RPMI7951 (cell line): Measurements from ENCODE around the gene LRRC27. TPM values are rescaled to one million over a fixed set of nuclear protein-coding genes. Genes with fewer than 3 reads are reported as not detected.

Experiments
- DNase-seq: peaks from one replicate; pipeline ENCODE4 v3.0.0-alpha.2; 2012; ENCODE audit warnings: low read depth
- total RNA-seq: library from RNA; depleted of rRNA; stranded (reverse); fragments of >200 nt; shearing (Covaris generic); gene quantifications from 2 replicates; pipeline ENCODE4 v1.2.3, GENCODE V29; 2014

The LRRC27 gene
- total RNA-seq, 1 experiment from 2014 or later, result 4.3 TPM

GRCh38 chr10:132402781-132403241 lies 70.8 kb downstream of the LRRC27 start:
- DNase-seq, result no peak

- no peak for DNase-seq
These were observed 71.6 kb downstream of the LRRC27 start for GRCh38 chr10:132403511-132404168.

GRCh38 chr10:132404169-132404880 lies 72.3 kb downstream of the LRRC27 start:
- DNase-seq, result no peak

- DNase-seq, result no peak
These were observed 73.0 kb downstream of the LRRC27 start for GRCh38 chr10:132404911-132405462.

GRCh38 chr10:132405463-132405991 lies 73.5 kb downstream of the LRRC27 start:
- DNase-seq, result no peak

GRCh38 chr10:132406181-132406580 lies 74.2 kb downstream of the LRRC27 start:
- DNase-seq, result no peak

GRCh38 chr10:132406750-132407149 lies 74.8 kb downstream of the LRRC27 start:
- DNase-seq, result no peak

- no peak for DNase-seq
These were observed 75.3 kb downstream of the LRRC27 start for GRCh38 chr10:132407243-132407746.

GRCh38 chr10:132407846-132408278 lies 75.9 kb downstream of the LRRC27 start:
- DNase-seq, result no peak

GRCh38 chr10:132408367-132408781 lies 76.4 kb downstream of the LRRC27 start:
- no peak for DNase-seq

GRCh38 chr10:132408823-132409666 lies 77.1 kb downstream of the LRRC27 start:
- no peak for DNase-seq

GRCh38 chr10:132409667-132410028 lies 77.7 kb downstream of the LRRC27 start:
- DNase-seq, result no peak

- DNase-seq, result no peak
These were observed 78.2 kb downstream of the LRRC27 start for GRCh38 chr10:132410056-132410778.

GRCh38 chr10:132410779-132411532 lies 79.0 kb downstream of the LRRC27 start:
- no peak for DNase-seq

GRCh38 chr10:132411561-132412253 lies 79.7 kb downstream of the LRRC27 start:
- DNase-seq, result no peak

GRCh38 chr10:132412316-132413192 lies 80.6 kb downstream of the LRRC27 start:
- peak; percentile 73 for DNase-seq

GRCh38 chr10:132413226-132414205 lies 81.5 kb downstream of the LRRC27 start:
- DNase-seq, result peak; percentile 86
